Left lung (tissue), 10 donors: ENCODE data around the gene HDAC3. TPM values are rescaled to one million over a fixed set of nuclear protein-coding genes. Genes with fewer than 3 reads are reported as not detected.
A peak's percentile ranks its signal among the peaks of the same experiment; 100 is the strongest.

ENCODE experiments used
- ATAC-seq: fragments of 200-7000 bp; cut with Tn5 transposase; one replicate; pipeline ENCODE4 v1.9.1; 2020; ENCODE audit warnings: moderate library complexity
- DNase-seq, 4 donors: peaks; one replicate each; pipeline ENCODE4 v3.0.0-alpha.2; 2013 to 2020
- H3K27ac ChIP-seq, 2 donors: fragments of 200-600 bp; sonication (generic) in 1 of 2; one replicate each; pipeline versions ENCODE4 v1.5.0 to v1.8.0; 2020 to 2021
- H3K27me3 ChIP-seq, 2 donors: fragments of 200-600 bp; sonication (generic) in 1 of 2; one replicate each; pipeline versions ENCODE4 v1.5.0 to v1.8.0; 2020 to 2021
- H3K36me3 ChIP-seq, 2 donors: fragments of 200-600 bp; sonication (generic) in 1 of 2; one replicate each; pipeline versions ENCODE4 v1.5.0 to v1.8.0; 2020 to 2021
- H3K4me1 ChIP-seq, 2 donors: fragments of 200-600 bp; one replicate each; pipeline ENCODE4 v1.8.0; 2021
- H3K4me3 ChIP-seq, 2 donors: fragments of 200-600 bp; sonication (generic) in 1 of 2; one replicate each; pipeline versions ENCODE4 v1.5.0 to v1.8.0; 2020 to 2021; ENCODE audit warnings: mild to moderate bottlenecking in 1 of 2
- H3K9me3 ChIP-seq, 2 donors: fragments of 200-600 bp; sonication (generic) in 1 of 2; one replicate each; pipeline versions ENCODE4 v1.5.0 to v1.8.0; 2020 to 2021
- CTCF ChIP-seq, 2 donors: fragments of 200-600 bp; sonication (generic) in 1 of 2; IDR thresholded peaks; one replicate each; pipeline versions ENCODE4 v1.5.0 to v1.8.0; 2021; ENCODE audit warnings: antibody characterized with exemption in 2 of 2
- intact Hi-C, 2 donors: fragments of 100-400 bp; cut with DNase I; formaldehyde crosslinking; loops; one replicate each; pipeline versions ENCODE4 v1.11.2 to v1.14.2; 2022
- polyA plus RNA-seq, 6 donors: library from polyadenylated mRNA; unstranded; fragments of 120-200 nt; gene quantifications; one replicate each; pipeline ENCODE4 v1.2.1, GENCODE V29; 2013; ENCODE audit not compliant: insufficient read length in 6 of 6
- total RNA-seq, 2 donors: library from RNA; stranded (reverse); fragmentation: NEBNext Ultra II Directional; extraction: Animal tissue kit (Norgen Biotek cat#: 25700); gene quantifications; one replicate each; pipeline ENCODE4 v1.2.1, GENCODE V29; 2021
- donor health status: DM: no; HTN: yes; CAD: no.
- donor health status: DM: no; HTN: no; CAD: no.

Gene HDAC3
- total and polyA plus RNA-seq, 8 donors = 41.2 to 120 (median 112) TPM

GRCh38 chr5:141640051-141640415 lies 3.4 kb upstream of the HDAC3 start:
- Histone ChIP-seq H3K27ac (no peak overlapping the region), H3K36me3 (peaks cover 0 to 28% of the 10 kb centered on the region in 2 donors), H3K4me3 (no peak overlapping the region), H3K4me1 (peaks cover 10 to 29% of the 10 kb centered on the region in 2 donors), H3K27me3 (no peaks in the 10 kb centered on the region), H3K9me3 (no peaks in the 10 kb centered on the region)
- no peak for DNase-seq
- TF ChIP-seq CTCF (IDR thresholded peaks at IDR 0.05) = no peak
- ATAC-seq = no peak
- intact Hi-C loops = no loop called here

- no peak for DNase-seq
- intact Hi-C loops = no loop called here
- no peak for ATAC-seq
- no peak overlapping the region for H3K4me3 ChIP-seq
- peaks cover 13 to 34% of the 10 kb centered on the region in 2 donors for H3K4me1 ChIP-seq
- H3K36me3 ChIP-seq = peaks cover 0 to 23% of the 10 kb centered on the region in 2 donors
- no peak overlapping the region for H3K27ac ChIP-seq
- H3K9me3 ChIP-seq = no peaks in the 10 kb centered on the region
- no peaks in the 10 kb centered on the region for H3K27me3 ChIP-seq
- no peak for TF ChIP-seq CTCF (IDR thresholded peaks at IDR 0.05)
Measured at GRCh38 chr5:141639357-141640050, 2.9 kb upstream of the HDAC3 start.

GRCh38 chr5:141638771-141639170 lies 2.1 kb upstream of the HDAC3 start:
- H3K27ac ChIP-seq = no peak overlapping the region
- H3K9me3 ChIP-seq = no peaks in the 10 kb centered on the region
- peaks cover 0 to 16% of the 10 kb centered on the region in 2 donors for H3K36me3 ChIP-seq
- H3K4me1 ChIP-seq = peaks cover 14 to 41% of the 10 kb centered on the region in 2 donors
- TF ChIP-seq CTCF (IDR thresholded peaks at IDR 0.05) = no peak
- DNase-seq (no peak), ATAC-seq (no peak)
- no peaks in the 10 kb centered on the region for H3K27me3 ChIP-seq
- intact Hi-C loops = no loop called here
- H3K4me3 ChIP-seq = no peak overlapping the region

- no peaks in the 10 kb centered on the region for H3K9me3 ChIP-seq
- no peak overlapping the region for H3K27ac ChIP-seq
- peak; percentile 39 to 88 (median 70) for DNase-seq
- peaks cover 14 to 47% of the 10 kb centered on the region in 2 donors for H3K4me1 ChIP-seq
- intact Hi-C loops = no loop called here
- H3K36me3 ChIP-seq = peaks cover 0 to 11% of the 10 kb centered on the region in 2 donors
- peak; percentile 70 for ATAC-seq
- peak in 1 of 2 donors; percentile 39 for TF ChIP-seq CTCF (IDR thresholded peaks at IDR 0.05)
- H3K4me3 ChIP-seq = peak overlapping the region; percentile 68 to 93
- H3K27me3 ChIP-seq = no peaks in the 10 kb centered on the region
Measured at GRCh38 chr5:141637767-141638419, 1.2 kb upstream of the HDAC3 start.

DNA sequence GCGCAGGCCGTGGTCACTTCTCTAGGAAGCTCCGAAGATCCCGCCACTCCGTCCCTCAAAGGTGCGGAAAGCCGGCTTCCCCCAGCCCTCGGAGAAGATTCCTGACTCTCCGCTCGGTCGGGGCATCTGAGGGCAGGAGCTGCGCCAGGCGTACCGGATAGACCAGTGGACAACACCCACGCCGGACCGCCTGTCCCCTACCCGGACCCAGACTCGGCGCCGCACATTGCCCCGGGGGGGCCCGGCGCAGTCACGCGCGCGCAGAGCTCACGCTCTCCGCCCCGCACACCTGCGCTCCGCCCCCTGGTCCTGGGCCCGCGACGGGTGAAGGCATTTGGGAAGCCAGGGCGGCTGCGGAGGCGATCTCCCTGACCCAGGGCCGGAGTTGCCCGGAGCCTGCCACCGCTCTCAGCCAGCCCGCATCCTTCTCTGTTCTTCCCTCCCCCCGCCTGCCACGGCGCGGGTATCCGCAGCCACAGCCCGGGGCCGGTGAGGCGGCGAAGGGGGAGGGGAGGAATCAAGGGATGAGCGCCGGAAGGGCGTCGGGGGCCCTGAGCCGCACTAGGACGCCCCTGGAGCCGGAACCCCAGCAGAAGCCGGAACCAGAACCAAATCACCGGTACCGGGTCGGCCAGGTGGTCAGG lies 596 bp upstream of the HDAC3 start:
- Histone ChIP-seq H3K4me3 (peak overlapping the region; percentile 68 to 93), H3K4me1 (peaks cover 14 to 47% of the 10 kb centered on the region in 2 donors), H3K9me3 (no peaks in the 10 kb centered on the region), H3K27ac (peak overlapping the region in 1 of 2 donors; percentile 69), H3K36me3 (peaks cover 0 to 17% of the 10 kb centered on the region in 2 donors), H3K27me3 (no peaks in the 10 kb centered on the region)
- no peak for TF ChIP-seq CTCF (IDR thresholded peaks at IDR 0.05)
- intact Hi-C loops = no loop called here
- ATAC-seq (peak; percentile 38), DNase-seq (peak in 1 of 4 donors; percentile 88)
